GM18520 (cell line): ENCODE data around the gene EFCAB11.

Experiments
- ATAC-seq: cut with Tn5 transposase; IDR thresholded peaks from one replicate; pipeline ENCODE4 v1.9.1; 2021; ENCODE audit not compliant: unreplicated experiment

The EFCAB11 gene

DNA sequence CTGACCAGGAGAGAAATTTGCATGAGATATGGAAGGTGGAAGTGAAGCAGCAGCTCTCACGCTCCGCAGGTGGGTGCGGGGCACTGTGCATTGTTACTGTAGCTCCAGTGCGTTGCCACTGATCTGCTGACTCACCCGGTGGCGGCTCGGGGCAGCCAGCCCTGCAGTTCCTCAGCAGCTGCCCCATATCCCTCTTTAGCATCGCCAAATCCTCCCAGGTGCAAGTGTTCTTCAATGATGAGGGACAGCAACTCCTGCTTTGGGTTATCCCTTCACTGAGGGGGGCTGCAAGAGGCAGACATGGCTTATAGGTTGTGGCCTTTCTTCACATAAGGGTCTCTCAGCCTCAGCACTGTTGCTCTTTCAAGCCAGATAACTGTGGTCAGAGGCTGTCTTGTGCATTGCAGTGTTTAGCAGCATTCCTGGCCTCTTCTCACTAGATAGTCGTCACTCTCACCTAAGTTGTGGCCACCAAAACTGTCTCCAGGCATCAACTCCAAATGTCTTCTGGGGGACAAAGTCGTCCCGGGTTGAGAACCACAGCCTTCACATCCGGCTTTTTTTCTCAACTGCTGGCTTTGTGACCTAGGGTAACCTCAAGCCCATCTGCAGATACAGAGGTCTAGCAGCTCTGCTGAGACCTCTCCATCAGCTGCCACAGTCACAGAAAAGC lies 180.8 kb downstream of the EFCAB11 start:
- peak; percentile 63 for ATAC-seq

DNA sequence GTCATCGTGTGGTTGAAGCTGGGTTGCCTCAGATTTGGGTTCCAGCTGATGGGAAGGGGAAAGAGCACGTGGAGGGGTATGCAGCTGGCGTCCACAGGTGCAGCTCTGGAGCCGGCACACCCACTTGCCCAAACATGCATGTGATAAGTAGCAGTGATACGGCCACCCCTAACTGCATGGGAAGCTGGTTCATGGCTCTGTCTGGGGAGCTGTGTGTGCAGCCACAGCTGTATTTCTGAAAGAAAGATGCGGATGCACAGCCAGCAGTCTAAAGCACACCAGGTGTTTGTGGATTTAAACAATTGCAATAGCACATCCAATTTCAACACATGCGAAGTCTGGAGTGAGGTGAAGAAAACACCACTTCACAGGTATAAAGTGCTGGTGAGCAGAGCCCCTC lies 181.4 kb downstream of the EFCAB11 start:
- ATAC-seq: peak; percentile 20

DNA sequence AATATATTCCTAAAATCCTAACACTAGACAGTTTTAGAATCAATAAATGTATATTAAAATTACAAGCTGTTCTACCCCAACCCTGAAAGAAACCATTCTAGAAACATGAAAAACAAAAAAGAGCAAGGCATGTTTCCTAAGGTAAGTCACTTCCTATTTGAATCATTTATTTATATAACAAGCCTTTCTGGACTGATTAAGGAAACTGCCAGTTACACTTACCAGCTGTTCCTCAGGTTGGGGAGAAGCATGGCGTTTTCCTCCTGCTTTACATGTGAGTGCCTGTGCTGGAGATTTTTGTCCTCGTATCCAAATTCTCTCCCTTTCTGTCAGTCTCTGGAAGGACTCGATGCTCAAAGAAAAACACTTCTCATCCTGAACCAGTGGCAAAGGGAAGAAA lies 183.3 kb downstream of the EFCAB11 start:
- no peak for ATAC-seq

DNA sequence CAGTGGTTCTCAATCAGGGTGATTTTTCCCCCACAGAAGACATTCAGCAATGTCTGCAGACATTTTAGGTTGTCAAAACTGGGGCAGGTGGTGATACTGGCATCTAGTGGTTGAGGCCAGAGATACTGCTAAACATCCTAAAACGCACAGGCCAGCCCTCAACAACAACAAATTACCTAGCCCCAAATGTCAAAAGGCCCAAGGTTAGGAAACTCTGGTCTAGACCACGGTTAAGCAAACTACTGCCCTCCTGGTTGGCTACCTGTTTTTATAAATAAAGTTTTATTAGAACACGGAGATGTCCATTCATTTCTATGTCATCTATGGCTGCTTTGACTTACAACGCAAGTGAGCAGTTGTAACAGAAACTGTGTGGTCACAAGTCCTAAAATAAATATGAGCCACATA lies 186.7 kb downstream of the EFCAB11 start:
- ATAC-seq: peak; percentile 62

DNA sequence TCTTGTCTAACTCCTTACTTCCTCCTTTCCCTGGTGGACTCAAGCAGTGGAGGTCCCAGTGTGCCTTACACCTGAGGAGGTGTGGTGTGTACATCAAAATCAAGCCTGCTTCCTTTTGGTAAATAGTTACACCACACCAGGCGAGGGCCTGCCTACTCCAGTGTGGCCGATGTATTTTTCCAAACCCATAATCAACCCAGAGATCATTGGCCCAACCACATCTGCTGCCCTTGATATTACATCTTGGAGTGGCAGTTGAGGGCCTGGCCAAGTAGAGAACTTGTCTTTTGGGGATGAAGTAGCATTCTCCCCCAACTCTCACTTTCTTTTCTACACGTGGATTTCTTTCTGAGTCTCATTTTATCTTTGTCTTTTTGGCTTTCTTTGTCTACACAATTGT lies 187.4 kb downstream of the EFCAB11 start:
- no peak for ATAC-seq

DNA sequence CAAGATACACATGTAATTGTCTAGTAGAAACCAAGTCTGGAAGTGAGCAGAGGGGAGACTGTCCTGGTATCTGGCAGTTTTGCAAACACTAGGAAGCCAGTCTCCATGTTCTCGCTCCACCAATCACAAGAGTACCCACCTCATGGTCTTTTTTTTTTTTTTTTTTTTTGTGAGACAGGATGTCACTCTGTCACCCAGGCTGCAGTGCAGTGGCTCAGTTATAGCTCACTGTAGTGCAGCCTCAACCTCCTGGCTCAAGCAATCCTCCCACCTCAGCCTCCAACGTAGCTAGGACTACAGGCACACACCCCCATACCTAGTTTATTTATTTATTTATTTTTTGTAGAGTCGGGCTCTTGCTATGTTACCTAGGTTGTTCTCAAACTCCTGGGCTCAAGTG lies 189.2 kb downstream of the EFCAB11 start:
- ATAC-seq: no peak

DNA sequence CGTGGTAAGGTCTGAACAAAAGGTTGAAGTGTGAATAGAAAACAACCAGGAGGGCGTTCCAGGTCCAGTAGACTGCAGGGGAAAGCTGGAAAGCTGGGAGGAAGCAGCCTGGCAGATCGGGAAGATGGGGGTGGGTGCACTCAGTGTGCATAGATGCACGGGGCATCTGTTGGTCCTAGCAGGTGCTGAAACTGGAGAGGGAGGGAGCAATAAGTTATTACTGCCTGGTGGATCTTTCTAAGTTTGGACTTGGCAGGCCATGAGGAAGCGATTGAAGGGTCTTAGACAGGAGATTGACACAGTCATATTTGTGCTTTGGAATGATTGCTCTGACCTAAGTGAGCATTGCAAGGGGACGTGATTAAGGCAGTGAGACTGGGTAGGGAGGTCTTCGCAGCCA lies 194.4 kb downstream of the EFCAB11 start:
- no peak for ATAC-seq

DNA sequence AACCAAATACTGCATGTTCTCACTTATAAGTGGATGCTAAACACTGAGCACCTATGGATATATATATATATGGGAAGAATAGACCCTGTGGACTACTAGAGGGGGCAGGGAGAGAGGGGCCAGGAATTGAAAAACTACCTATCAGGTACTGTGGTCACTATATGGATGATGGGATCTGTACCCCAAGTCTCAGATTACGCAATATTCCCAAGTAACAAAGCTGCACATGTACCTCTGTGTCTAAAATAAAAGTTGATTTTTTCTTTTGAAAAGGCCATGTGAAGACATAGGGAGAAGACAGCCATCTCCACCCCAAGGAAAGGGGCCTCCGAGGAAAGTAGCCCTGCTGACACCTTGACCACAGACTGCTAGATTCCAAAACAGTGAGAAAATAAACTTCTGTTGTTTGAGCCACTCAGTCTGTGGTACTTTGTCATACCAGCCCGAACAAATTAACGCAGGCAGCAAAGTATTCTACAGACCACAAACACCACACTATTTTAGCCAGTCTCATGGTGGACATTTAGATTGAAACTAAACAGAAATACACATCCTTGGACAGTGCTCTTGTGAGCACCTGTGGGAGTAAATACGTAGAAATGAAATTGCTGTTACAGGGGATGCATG lies 197.1 kb downstream of the EFCAB11 start:
- no peak for ATAC-seq

DNA sequence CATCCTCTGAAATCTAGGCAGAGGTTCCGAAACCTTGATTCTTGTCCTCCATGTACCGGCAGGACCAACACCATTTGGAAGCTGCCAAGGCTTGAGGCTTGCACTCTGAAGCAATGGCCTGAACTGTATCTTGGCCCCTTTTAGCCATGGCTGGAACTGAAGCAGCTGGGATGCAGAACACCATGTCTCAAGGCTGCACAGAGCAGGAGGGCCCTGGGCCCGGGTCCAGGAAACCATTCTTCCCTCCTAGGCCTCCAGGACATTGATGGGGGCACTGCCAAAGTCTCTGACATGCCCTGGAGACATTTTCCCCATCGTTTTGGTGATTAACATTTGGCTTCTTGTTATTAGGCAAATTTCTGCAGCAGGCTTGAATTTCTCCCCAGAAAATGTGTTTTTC lies 198.7 kb downstream of the EFCAB11 start:
- no peak for ATAC-seq

DNA sequence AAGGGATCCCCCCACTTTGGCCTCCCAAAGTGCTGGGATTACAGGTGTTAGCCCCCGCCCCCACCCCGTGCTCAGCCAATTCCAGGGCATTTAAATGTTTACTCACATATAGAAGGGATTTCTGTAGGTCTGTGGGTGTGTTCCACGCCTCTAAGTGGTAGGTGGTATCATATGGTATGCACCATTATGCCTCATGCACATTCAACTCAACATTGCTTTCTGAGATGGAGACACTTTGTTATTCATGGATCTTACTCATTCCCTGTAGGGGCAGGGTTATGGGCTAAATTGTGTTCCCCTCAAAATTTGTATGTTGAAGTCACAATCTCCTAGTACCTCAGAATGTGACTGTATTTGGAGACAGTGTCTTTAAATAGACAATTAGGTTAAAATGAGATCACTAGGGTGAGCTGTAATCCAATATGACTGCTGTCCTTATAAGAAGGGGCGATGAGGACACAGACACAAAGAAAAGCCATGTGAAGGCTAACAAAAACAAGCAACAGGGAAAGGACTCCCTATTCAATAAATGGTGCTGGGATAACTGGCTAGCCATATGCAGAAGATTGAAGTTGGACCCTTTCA lies 200.6 kb downstream of the EFCAB11 start:
- ATAC-seq: no peak

DNA sequence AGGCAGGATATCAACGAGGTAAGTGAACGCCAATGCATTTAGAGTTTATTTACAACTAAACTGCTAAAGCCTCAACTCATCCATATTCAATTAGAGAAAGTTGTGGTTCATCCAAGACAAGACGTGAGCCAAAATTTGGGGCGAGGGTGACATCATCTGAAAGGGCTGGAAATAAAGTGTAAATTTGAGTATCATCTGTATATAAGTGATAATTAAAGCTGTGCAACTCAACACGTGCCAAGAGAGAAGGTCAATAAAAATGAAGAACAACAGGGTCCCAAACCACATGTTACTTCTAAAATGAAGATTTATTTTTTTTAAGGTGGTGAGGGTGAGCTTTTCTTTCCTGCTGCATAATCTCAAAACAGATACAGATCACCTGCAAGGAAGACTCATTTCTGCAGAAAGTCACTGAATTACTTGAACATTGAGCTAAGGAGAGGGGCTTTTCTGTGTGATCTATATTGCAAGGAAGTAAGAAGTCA lies 203.6 kb downstream of the EFCAB11 start:
- ATAC-seq: no peak

DNA sequence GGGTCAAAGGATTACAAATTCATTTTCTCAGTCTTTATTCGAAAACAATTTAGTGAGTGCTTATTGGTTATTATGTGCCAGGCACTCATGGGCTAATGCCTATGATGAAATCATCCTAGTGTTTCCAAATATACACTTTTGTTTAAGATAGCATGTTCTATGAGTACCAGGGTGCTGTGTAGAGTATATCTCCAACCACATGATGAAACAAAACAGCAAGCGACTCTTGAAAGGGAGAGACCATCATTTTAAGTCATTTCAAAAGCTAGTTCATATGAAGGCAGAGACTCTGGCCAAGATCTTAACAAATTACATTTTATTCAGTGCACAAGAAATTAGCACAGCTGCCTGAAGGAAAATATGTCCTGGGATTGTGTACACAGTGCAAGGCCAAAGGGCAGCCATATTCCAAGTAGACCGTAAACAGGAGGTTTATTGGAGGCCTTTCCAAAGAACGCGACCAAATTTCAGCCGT lies 204.2 kb downstream of the EFCAB11 start:
- ATAC-seq: no peak

DNA sequence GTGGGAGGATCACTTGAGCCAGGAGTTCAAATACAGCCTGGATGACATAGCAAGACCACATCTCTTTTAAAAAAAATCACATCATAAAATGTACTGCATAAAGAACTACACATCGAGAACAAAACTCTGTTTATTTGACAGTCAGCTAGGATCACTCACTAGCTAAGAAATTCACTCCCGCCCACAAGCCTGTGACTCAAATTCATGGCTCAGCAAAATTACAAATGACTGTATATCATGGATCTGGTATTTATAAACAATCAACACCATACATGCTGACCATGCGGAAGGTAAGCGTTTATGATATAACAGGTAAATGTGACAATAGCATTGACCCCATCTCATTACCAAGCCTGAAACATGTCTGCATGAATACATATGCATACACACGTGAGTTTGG lies 206.5 kb downstream of the EFCAB11 start:
- no peak for ATAC-seq

DNA sequence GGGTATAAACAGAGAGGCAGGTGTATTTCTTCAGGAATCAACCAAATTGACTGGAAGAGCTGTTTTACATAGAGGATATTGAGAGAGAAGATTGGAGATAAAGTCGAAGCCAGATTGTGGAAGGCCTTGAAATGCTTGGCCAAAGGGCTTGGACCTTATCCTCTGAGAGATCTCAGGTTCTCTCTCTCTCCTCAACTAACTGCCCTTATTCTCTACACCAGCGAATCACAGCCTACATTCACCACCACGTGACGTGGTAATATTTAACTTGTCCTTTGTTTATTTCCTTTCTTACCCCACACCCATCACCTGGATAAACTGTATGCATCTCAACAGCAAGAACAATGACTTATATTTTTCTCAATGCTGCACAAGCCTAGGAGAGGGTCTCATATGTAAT lies 207.4 kb downstream of the EFCAB11 start:
- ATAC-seq: no peak

DNA sequence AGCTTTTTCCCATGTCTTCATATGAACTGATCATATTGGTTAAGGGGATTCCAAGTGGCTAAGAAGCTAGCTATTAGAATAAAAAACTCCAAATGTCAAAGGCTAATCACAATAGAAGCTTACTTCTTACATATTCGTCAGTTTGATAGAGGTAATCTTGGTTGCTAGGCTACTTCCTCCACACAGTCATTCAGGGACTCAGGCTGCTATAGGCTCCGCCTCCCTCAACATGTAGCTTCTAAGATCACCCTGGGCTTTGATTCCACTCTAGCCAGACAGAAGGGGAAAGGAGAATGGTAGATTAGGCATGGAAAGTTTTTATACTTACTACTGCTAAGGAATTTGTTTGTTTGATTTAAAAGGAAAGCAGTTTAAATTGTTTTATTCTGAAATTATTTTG lies 207.9 kb downstream of the EFCAB11 start:
- no peak for ATAC-seq

DNA sequence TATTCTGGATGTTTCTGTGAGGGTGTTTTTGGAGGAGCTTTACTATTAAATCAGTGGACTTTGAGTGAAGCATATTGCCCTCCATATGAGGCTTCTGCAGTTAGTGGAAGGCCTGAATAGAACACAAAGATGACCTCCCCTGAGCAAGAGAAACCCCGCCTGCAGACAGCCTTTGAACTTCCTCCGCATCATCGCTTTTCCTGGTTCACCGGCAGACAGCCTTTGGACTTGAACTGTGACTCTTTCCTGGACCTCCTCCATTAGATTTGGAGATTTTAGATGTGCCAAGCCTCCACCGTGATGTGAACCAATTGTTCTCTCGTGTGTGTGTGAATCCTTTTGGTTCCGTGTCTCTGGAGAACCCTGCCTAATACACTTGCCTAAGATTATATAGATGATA lies 208.4 kb downstream of the EFCAB11 start:
- no peak for ATAC-seq
